ENCODE measurements around the gene TMEM255B. TPM values are rescaled to one million over a fixed set of nuclear protein-coding genes. Genes with fewer than 3 reads are reported as not detected.
A peak's percentile ranks its signal among the peaks of the same experiment; 100 is the strongest.
"Not testable (repeated sequence)": the region's sequence is repeated elsewhere in the genome, so short reads cannot be mapped to it uniquely, and the experiment has no call there.

TMEM255B gene
- total and polyA plus RNA-seq, 11 donors: 1.4 to 20.3 (median 4.4) TPM

- Histone ChIP-seq H3K4me3 (no peak overlapping the region), H3K27me3 (no peaks in the 10 kb centered on the region), H3K9me3 (no peaks in the 10 kb centered on the region), H3K4me1 (peaks cover 0 to 7% (median 0%) of the 10 kb centered on the region in 12 donors), H3K27ac (no peak overlapping the region), H3K36me3 (no peaks in the 10 kb centered on the region)
- ATAC-seq (peak in 1 of 4 donors; percentile 9), DNase-seq (peak in 1 of 5 donors; percentile 42)
- intact Hi-C loops (cut with DNase I): no loop called here
- 64 to 87% (median 76%) methylated on average over 3 to 13 of the region's 13 CpGs for WGBS, 4 donors
- no peak for TF ChIP-seq CTCF (IDR thresholded peaks at IDR 0.05)
- TF ChIP-seq POLR2A (IDR thresholded peaks at IDR 0.05): no peak
Observed at GRCh38 chr13:113749507-113749906, 9.5 kb upstream of the TMEM255B start.

- no peaks in the 10 kb centered on the region for H3K9me3 ChIP-seq
- no peaks in the 10 kb centered on the region for H3K36me3 ChIP-seq
- WGBS, 4 donors: 86 to 91% (median 89%) methylated on average over 8 to 11 of the region's 11 CpGs
- ATAC-seq: no peak
- intact Hi-C loops (cut with DNase I): no loop called here
- TF ChIP-seq CTCF (IDR thresholded peaks at IDR 0.05) (no peak), POLR2A (IDR thresholded peaks at IDR 0.05) (no peak)
- no peaks in the 10 kb centered on the region for H3K27me3 ChIP-seq
- peaks cover 0 to 7% (median 0%) of the 10 kb centered on the region in 12 donors for H3K4me1 ChIP-seq
- peak in 1 of 5 donors; percentile 25 for DNase-seq
- H3K27ac ChIP-seq: no peak overlapping the region
- H3K4me3 ChIP-seq: no peak overlapping the region
Observed at GRCh38 chr13:113749967-113750366, 9.1 kb upstream of the TMEM255B start.

- DNase-seq: peak in 1 of 5 donors; percentile 26
- WGBS, 4 donors: 88 to 93% (median 92%) methylated on average over 23 of the region's 23 CpGs
- no peak for ATAC-seq
- Histone ChIP-seq H3K36me3 (no peaks in the 10 kb centered on the region), H3K9me3 (no peaks in the 10 kb centered on the region), H3K4me1 (peaks cover 0 to 7% (median 0%) of the 10 kb centered on the region in 12 donors), H3K27me3 (no peaks in the 10 kb centered on the region), H3K4me3 (no peak overlapping the region), H3K27ac (no peak overlapping the region)
- intact Hi-C loops (cut with DNase I): no loop called here
- no peak for TF ChIP-seq CTCF (IDR thresholded peaks at IDR 0.05)
- TF ChIP-seq POLR2A (IDR thresholded peaks at IDR 0.05): no peak
Observed at GRCh38 chr13:113750554-113751399, 8.2 kb upstream of the TMEM255B start.

GRCh38 chr13:113751491-113751890 lies 7.5 kb upstream of the TMEM255B start:
- intact Hi-C loops (cut with DNase I): no loop called here
- DNase-seq (peak in 1 of 5 donors; percentile 24), ATAC-seq (no peak)
- Histone ChIP-seq H3K9me3 (no peaks in the 10 kb centered on the region), H3K27ac (no peak overlapping the region), H3K36me3 (no peaks in the 10 kb centered on the region), H3K27me3 (no peaks in the 10 kb centered on the region), H3K4me3 (no peak overlapping the region), H3K4me1 (peaks cover 0 to 7% (median 0%) of the 10 kb centered on the region in 12 donors)
- no peak for TF ChIP-seq POLR2A (IDR thresholded peaks at IDR 0.05)
- no peak for TF ChIP-seq CTCF (IDR thresholded peaks at IDR 0.05)
- 93 to 96% (median 95%) methylated on average over 16 to 19 of the region's 19 CpGs for WGBS, 4 donors

- H3K27ac ChIP-seq; H3K9me3 ChIP-seq; H3K4me1 ChIP-seq; ATAC-seq; H3K36me3 ChIP-seq; H3K4me3 ChIP-seq; H3K27me3 ChIP-seq; intact Hi-C loops (cut with DNase I): not testable (repeated sequence)
- peak in 1 of 5 donors; percentile 14 for DNase-seq
- 92 to 96% (median 95%) methylated on average over 48 to 77 of the region's 78 CpGs for WGBS, 4 donors
Observed at GRCh38 chr13:113752211-113752986, 6.6 kb upstream of the TMEM255B start.
